ENCODE measurements around the gene GABRD. TPM values are rescaled to one million over a fixed set of nuclear protein-coding genes. Genes with fewer than 3 reads are reported as not detected.

GABRD gene
- not detected for total RNA-seq

GRCh38 chr1:2019172-2019543 lies at the start of gene GABRD:
TSS of gene GABRD (plus strand) at chr1:2019345. CDS start at chr1:2019424, 79 bp downstream.
- peaks cover 0 to 15% of the 10 kb centered on the region in 2 donors for H3K4me1 ChIP-seq

GRCh38 chr1:1969505-1969900 lies 49.6 kb upstream of the GABRD start:
- Histone ChIP-seq H3K9me3 (no peaks in the 10 kb centered on the region), H3K36me3 (no peaks in the 10 kb centered on the region), H3K27ac (no peak overlapping the region), H3K27me3 (no peaks in the 10 kb centered on the region), H3K4me3 (no peak overlapping the region), H3K4me1 (no peaks in the 10 kb centered on the region)
- TF ChIP-seq CTCF (IDR thresholded peaks at IDR 0.05) = no peak
- DNase-seq (ENCODE audit: low spot score) = no peak

More at GRCh38 chr1:2019172-2019543, at the start of gene GABRD:
- peaks cover 5 to 24% of the 10 kb centered on the region in 2 donors for H3K27me3 ChIP-seq
- H3K9me3 ChIP-seq = no peaks in the 10 kb centered on the region
- H3K36me3 ChIP-seq = no peaks in the 10 kb centered on the region
- no peak for TF ChIP-seq CTCF (IDR thresholded peaks at IDR 0.05)
- peak within 1 kb of the TSS in 1 of 2 donors; percentile 41 for H3K4me3 ChIP-seq
- no peak for DNase-seq (ENCODE audit: low spot score)
- no peak within 1 kb of the TSS for H3K27ac ChIP-seq

- no peaks in the 10 kb centered on the region for H3K36me3 ChIP-seq
- H3K4me1 ChIP-seq = no peaks in the 10 kb centered on the region
- no peak for TF ChIP-seq CTCF (IDR thresholded peaks at IDR 0.05)
- H3K27me3 ChIP-seq = no peaks in the 10 kb centered on the region
- no peak for DNase-seq (ENCODE audit: low spot score)
- H3K9me3 ChIP-seq = no peaks in the 10 kb centered on the region
- H3K4me3 ChIP-seq = no peak overlapping the region
- H3K27ac ChIP-seq = no peak overlapping the region
Observed at GRCh38 chr1:1969953-1970716, 49.0 kb upstream of the GABRD start.

- no peaks in the 10 kb centered on the region for H3K9me3 ChIP-seq
- TF ChIP-seq CTCF (IDR thresholded peaks at IDR 0.05) = no peak
- H3K4me3 ChIP-seq = no peak overlapping the region
- no peak overlapping the region for H3K27ac ChIP-seq
- DNase-seq (ENCODE audit: low spot score) = no peak
- H3K27me3 ChIP-seq = no peaks in the 10 kb centered on the region
- H3K36me3 ChIP-seq = no peaks in the 10 kb centered on the region
- H3K4me1 ChIP-seq = no peaks in the 10 kb centered on the region
Observed at GRCh38 chr1:1971017-1971416, 48.1 kb upstream of the GABRD start.

GRCh38 chr1:1971688-1972087 lies 47.5 kb upstream of the GABRD start:
- no peaks in the 10 kb centered on the region for H3K9me3 ChIP-seq
- H3K4me1 ChIP-seq = no peaks in the 10 kb centered on the region
- H3K27ac ChIP-seq = no peak overlapping the region
- DNase-seq (ENCODE audit: low spot score) = no peak
- H3K27me3 ChIP-seq = no peaks in the 10 kb centered on the region
- H3K36me3 ChIP-seq = no peaks in the 10 kb centered on the region
- no peak overlapping the region for H3K4me3 ChIP-seq
- no peak for TF ChIP-seq CTCF (IDR thresholded peaks at IDR 0.05)
